CD4-positive, alpha-beta T cell treated with Interferon alpha-2 for 1 hour (primary cell): ENCODE results near the gene CAMKV.
"Not testable (repeated sequence)": the region's sequence is repeated elsewhere in the genome, so short reads cannot be mapped to it uniquely, and the experiment has no call there.

ENCODE experiments used
- DNase-seq, 2 donors: peaks; one replicate each; pipeline ENCODE4 v3.0.0-alpha.2; 2020 to 2022

The CAMKV gene

GRCh38 chr3:49845694-49846093 lies 24.0 kb downstream of the CAMKV start:
- DNase-seq: no peak

- DNase-seq: no peak
Observed at GRCh38 chr3:49844464-49845183, 25.1 kb downstream of the CAMKV start.

- no peak for DNase-seq
Observed at GRCh38 chr3:49842843-49843517, 26.7 kb downstream of the CAMKV start.

- DNase-seq: no peak
Observed at GRCh38 chr3:49841806-49842205, 27.9 kb downstream of the CAMKV start.

DNA sequence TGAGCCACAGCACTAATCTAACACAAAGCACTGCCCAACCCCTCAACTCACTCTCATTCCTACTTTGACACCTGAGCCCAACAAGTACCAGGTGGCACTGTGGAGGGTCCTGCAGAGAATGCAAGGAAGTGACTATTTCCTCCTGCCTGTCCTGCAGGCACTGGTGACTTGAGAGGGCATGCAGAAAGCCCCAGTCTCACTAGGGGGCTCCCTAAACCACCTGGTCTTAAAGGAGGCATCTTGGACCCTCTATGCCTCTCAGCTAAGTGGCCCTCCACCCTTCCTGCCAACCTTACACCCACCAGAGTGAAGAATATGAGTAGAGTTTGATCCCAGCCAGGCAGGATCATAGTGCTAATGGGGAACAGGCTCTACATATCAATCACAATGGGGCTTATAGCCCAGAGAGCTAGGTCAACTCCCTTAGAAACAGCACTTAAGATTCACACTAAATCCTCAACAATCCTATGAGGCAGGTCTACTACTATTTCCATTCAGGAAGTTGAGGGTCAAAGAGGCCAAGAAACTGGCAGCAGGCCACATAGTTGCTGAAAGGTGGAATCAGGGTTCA lies 28.5 kb downstream of the CAMKV start:
- no peak for DNase-seq

- no peak for DNase-seq
Observed at GRCh38 chr3:49840388-49840787, 29.3 kb downstream of the CAMKV start.

GRCh38 chr3:49839193-49839809 lies 30.4 kb downstream of the CAMKV start:
- peak; percentile 82 to 87 for DNase-seq

GRCh38 chr3:49831341-49831740 lies 38.4 kb downstream of the CAMKV start:
- DNase-seq: no peak

- no peak for DNase-seq
Observed at GRCh38 chr3:49826016-49826415, 43.7 kb downstream of the CAMKV start.

DNA sequence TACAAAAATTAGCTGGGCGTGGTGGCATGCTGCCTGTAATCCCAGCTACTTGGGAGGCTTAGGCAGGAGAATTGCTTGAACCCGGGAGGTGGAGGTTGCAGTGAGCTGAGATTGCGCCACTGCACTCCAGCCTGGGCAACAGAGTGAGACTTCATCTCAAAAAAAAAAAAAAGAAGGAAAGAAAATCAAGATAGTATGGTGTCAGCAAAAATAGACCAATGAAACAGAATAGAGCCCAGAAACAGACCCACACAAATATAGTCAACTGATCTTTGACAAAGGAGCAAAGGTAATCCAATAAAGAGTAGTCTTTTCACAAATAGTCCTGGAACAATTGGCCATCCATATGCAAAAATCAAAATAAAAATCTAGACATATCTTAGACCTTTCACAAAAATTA lies 46.6 kb downstream of the CAMKV start:
- not testable (repeated sequence) for DNase-seq

DNA sequence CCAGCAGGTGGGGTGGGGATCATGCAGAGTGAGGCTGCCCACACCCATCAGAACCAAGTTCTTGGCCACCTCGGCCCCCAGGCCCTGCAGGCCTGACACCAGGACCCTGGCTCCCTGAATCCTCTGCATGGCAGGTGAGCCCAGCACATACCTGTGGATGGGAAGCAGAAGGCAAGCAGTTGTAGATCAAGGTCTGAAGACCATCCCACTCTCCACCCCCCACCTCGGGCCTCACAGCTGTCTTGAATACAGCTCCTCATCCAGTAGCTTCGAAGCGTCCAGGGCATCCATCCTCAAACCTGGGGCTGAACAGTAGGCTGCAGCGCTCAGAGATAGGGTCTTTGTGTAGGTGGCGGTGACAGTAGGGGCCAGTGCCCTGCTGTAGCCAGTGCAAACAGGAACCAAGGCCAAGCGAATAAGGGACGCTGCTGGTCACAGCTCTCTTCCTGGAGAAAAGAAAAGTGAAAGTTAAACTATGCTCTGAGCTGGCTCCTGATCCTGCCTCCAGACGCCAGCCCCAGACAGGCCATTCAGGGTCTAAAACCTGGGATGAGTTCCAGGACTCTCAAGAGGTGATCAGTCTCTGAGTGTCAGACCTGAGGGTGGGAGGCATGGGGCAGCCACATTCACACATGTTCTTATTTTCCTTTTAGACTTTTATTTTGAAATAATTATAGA lies 56.1 kb downstream of the CAMKV start, which contains the start of gene UBA7:
TSS of gene UBA7 (minus strand) at position 457 of the 678 bp plus-strand sequence. CDS start at position 291, 166 bp downstream.
- DNase-seq: peak; percentile 41 to 59

DNA sequence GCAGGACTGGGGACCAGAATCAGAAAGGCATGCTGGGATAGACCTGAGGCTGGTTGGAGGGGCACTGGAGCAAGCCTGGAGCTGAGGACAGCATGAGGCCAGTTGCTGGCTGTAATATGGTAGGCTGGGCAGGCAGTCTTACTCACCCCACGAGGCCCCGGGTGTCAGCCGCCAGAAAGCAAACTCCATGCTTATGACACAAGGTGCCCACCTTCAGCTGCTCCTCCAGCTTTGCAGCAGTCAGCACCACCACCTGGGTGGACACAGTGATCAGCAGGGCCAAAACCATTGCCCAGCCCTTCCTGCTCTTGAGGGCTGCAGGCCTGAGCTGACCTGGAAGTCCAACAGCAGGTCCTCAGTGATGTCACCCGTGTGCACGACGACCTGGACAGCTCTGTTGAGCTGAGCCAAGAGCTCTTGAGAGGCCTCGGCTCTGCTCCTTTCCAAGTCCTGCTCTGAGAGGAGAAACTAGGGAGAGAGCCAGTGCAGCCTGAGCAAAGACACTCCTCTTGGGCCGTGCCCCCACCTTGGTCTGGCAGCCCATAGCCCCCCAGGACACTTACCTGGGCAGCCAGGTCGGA lies 56.7 kb downstream of the CAMKV start:
- no peak for DNase-seq
